Femur (tissue), 1 donor: ENCODE measurements around the gene GRIK4.

Experiments used
- DNase-seq: peaks from one replicate; pipeline ENCODE4 v3.0.0-alpha.2; 2017

GRIK4 gene

DNA sequence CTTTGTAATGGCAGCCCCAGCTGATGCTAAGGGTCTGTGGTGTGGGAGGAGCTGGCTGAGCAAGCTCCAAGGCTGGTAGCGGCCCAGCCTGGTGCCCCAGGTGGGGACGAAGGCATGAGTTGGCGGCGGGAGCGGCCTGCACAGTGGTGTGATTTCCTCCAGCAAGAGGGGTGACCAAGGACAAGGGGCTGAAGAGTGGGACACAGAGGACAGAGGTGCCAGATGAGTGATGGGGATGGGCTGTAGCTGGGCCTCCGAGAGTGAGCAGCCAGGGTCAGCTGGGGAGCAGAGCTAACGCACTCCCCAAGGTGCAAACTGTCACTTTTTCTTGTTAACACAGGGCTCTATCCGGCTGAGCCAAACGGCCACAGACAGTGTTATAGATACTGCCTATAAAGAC is 283.2 kb downstream of the GRIK4 start:
- no peak for DNase-seq

DNA sequence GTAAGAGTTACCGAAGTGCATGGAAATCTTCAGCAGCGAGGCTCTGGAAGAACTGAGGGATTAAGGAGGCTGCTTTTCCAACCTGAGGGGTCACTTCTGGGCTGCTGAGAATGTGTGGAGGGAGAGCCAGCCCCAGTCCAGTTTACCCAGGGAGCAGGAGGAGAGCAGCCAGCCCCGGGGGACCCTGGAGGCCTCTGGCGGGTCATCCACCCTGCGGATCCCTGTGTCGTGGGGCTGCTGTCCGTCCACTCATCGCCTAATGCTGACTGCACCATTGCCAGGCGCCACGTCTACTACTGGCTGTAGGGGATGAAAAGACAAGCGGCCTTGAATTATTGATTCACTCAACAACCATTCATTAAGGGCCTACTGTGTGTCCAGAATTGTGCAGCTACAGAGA is 283.6 kb downstream of the GRIK4 start:
- no peak for DNase-seq

DNA sequence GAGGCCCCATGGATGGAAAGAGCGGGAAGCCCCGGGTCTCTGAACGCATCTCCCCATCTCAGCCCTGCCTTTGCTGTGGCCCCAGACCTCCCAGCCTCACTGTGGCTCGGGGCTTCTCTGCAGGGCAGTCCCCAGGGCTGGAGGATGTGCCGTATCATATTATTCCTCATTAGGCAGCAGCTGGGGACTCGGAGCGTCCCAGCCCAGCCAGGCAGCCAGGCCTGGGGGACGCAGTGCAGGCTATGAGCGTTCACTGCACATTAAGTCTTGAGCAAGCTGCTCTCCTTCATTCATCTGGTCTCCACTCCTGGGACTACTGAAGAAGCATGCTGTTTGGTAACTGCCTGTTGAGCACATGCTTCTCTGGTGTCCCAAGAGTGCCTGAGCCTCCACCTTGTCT is 285.6 kb downstream of the GRIK4 start:
- DNase-seq = no peak

DNA sequence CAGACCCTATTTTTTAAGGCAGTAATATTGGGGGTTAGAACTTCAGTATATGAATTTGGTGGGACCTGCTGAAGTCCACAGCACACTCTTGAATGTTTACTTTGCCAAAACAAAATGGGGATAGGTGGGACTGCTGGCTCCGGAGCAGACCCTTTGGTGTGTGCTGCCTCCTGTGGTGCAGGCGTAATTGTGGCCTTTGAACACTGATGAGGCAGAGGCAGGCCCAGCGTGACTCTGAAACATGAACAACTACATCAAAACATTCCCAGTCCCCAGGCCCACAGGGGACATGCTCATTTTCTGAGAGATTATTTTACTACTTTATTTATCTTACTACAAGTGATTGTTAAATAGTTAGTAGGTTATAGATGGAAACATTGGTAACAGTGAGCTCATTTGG is 287.3 kb downstream of the GRIK4 start:
- DNase-seq = no peak

DNA sequence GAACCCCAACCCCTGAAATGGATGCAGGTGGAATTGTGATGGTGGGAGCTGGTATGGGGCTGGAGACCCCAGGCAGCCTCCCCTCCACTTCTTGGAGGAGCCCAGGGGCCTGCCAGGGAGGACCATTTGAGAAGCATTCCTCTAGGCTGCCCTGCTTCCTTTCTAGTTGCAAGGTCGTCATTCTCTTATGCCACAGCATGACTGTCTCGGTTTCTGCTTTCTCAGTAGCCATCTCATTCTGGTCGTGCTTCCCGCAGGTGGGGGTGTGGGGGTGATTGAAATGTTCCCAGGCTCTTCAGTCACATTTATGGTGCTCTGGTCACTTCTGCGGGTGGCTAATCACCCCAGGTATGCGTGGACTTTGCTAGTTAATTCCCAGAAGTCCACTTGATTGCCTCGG is 288.7 kb downstream of the GRIK4 start:
- no peak for DNase-seq

DNA sequence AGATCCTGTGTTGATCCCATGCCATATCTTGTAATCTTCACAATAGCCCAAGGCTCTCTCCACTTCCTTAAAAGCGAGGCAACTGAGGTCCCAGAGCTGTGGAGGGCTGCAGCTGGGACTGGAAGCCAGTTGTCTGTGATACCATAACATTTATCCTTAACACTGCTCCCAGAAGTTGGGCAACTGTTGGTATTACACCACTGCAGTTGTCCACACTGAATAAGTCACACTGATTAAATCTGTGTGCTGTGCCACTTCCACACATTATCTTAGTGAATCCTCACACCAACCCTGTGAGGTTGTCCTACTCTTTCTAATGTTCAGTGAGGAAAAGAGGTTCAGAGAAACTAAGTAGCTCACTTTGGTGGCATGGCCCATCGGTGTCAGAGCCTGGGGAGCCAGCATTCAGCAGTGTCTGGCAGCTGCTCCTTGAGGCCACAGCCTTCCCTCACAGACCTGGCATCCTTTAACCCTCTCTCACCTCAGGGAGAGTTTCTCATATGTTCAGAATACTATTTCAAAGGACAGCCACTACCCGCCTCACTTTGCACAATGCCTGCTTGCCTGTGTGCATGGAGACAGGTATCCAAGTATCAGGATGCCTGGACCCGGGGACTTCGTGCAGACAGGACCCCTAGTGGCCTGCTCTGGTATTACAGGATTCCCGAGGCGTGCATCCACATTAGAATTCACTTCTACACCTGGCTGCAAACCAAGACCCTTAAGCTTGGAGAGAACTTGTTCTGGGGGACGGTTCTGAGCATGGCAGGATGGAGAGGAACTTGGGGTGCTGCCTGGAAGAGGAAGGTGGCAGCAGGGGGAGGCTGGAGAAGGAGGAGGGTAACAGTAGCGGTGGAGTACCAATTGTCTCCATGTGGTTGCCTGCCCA is 290.5 kb downstream of the GRIK4 start:
- peak; percentile 55 for DNase-seq

DNA sequence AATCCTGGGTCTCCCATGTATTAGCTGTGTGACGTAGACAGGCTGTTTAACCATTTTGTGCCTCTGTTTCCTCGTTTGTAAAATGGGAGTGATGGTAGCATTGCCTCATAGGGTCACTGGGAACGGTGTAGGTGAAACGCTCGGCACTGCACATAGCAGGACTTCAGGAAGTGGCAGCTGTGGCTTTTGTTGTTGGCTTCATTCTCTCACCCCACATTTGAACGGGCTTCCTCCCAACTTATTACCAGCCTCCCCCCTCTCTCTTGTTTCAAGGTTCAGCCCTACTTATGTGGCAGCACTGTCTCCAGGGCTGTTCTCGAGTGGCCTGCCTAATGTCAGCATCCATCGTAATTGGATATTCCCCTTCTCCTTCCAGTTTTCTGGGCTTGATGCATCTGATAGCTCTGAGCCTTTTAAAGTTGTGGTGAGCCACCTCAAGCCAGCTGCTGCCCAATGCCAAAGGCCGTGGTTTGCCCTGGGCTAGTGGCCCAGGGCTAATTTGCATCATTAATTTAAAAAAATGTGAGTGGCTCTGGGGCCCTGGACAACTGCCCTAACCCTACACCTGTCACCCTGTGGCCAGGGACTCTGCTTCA is 294.5 kb downstream of the GRIK4 start:
- no peak for DNase-seq

DNA sequence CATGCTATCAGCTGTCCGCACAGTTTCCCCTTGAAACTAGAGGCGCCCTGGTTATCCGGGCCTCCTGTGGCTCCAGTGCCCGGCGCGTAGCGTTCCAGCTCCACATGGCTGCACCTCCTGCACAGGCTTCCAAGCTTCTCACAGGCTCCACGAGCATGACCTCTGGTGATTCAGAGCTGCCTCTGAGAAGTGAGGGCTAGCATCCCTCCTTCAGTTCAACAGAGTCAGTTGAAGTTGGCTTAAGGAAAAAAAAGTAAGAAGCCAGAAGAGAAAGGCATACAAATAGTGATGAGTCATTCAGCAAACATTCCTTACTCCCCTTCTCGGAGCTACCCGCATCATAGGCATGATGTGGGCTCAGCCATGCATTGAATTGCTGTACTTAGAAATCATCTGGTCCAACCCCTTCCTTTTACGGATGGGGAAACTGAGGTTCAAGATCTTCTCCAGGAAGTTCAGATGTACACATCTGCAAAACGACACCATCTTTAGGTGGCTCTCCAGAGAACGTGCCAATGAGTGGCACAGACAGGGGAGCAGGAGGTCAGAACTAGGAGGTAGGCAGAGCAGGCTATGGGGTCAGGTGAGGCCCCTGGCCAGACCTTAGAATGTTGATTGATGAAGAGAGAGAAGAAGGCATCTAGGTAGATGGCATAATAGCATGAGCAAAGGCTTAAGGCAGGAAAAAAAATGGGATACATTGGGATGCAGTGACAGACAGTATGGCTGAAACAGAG is 296.0 kb downstream of the GRIK4 start:
- DNase-seq = no peak

DNA sequence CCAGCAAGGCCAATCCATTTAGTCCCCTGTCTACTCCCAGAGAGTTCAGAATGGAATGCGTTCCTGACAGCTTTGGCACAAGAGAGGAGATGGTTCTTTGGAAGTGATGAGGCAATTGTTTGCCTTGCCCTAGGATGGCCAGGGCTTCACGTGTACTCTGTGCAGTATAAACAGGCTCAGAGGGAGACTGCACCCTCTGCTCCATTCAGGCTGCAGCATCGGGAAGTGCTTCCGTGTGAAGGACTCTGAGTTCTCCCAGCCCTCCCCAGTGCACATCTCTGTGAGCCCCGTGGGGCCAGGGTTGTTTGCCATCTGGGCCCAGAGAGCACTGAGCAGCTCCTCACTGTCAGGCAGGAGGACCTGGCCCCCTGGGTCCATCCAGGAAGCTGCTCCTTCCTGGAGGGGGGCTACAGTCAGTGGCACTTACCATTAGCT is 297.1 kb downstream of the GRIK4 start:
- DNase-seq = no peak

DNA sequence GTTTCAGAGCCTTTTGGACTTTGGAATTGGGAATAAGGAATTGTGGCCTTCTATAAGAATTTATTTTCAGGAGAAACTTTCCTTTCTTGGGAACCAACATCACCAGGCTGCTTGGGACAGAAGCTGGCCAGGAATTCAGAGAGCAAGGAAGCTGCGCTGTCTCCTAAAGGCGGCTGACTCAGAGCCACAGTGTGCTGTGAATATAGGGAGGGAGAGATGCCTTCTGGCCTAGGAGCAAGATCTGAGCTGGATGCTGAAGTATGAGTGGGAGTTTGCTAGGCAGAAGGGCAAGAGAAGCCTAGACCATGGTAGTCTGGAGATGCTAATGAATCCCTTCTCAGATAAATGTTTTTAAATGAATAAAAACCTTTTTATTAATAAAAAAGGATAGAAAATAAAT is 298.7 kb downstream of the GRIK4 start:
- no peak for DNase-seq

DNA sequence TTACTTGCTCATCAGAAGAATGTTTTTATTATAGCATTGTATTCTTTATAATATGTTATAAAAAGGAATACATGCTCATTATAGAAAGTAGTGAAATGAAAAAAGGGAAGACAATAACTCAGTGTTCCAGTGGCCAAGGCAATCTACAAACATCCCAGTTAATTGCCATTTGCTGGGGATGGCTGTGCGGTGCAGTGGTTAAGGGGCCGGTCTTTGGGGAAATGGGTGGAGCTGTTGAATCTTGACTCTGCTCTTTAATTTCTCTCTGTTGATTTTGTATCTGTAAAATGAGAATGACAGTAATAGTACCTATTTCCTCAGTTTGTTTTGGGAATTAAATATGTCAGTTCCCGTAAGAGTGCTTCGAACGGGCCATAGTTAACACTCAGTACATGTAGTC is 299.7 kb downstream of the GRIK4 start:
- DNase-seq = no peak

DNA sequence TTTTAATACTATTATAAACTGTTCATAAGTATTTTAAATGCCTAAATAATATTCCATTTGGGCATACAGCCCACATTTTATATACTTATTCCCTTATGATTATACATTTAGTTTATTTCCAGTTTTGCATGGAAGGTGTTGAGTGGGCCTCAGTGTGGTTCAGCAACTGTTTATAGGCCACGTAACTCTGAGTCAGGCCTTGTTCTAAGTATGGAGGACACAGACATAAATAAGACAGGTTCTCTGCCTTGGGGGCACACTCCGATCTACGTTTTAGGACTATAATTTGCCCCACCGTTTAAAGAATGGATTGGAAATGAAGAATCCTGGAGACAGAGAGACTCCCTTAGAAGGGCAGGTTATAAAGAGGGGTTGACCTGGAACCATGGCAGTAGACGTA is 300.2 kb downstream of the GRIK4 start:
- no peak for DNase-seq

DNA sequence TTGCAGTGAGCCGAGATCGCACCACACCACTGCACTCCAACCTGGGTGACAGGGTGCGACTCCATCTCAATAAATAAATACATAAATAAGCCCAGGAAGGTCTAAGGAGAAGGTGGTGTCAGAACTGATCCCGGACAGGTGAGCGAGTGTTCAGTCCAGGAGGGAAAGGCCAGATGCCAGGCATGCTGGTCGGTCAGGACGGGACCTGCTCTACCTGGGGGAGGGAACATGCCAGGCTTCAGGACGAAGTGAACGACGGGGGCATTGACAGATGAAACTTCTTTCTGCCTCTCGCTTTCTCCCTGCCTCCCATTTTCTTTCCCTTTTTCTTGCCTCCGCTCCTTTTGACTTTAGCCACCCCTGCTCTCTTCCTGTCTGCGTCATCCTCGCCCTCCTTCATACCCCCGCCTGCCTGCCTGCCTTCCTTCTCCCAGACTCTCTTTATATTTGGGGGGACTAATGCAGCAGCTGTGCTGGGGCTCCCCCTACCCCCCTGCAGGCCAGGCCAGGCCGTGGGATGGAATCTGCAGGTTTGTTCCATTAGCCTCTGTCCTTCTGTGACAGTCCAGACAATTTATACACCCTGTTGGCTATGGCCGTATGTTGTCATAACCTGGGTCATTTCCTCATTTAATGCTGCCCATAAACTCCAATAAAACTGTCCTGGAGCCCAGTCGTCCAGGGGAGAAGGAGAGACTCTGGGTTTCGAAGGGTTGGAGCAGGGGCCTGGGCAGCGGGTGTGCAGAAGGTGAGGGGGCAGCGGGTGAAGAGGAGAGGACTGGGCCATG is 303.2 kb downstream of the GRIK4 start:
- DNase-seq = no peak

DNA sequence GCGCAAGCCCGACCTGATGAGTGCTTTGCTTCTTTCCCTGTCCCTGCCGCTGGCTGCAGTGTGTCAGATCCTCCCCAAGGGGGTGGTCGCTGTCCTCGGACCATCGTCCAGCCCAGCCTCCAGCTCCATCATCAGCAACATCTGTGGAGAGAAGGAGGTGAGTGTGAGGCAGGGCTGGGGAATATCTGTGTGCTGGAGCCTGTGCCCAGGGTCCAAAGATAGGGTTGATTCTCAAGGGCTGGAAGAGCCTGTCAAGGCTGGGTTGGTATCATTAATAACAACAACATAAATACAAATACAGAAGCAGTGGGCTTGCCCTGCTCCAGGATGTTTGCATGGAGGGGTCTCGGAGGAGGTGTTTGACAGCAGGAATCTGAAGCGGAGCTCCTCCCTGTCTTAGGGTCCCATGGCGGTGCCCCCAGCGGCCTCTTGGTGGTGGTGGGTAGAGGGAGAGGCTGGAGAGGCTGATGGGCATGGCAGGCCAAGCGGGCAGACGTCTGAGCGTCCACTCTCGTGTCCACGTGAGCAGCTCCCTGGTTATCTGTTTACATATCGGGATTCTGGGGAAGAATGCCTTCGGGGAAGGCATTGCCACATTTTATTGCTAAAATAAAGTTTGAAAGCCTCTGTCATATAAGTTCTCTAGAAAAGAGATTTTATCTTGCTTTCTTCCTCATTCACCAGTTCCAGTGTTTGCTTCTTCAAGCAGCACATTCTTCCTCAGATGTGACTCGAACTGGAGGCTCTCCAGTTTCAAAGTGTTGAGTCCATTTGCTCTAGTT is 304.0 kb downstream of the GRIK4 start:
- DNase-seq = no peak

DNA sequence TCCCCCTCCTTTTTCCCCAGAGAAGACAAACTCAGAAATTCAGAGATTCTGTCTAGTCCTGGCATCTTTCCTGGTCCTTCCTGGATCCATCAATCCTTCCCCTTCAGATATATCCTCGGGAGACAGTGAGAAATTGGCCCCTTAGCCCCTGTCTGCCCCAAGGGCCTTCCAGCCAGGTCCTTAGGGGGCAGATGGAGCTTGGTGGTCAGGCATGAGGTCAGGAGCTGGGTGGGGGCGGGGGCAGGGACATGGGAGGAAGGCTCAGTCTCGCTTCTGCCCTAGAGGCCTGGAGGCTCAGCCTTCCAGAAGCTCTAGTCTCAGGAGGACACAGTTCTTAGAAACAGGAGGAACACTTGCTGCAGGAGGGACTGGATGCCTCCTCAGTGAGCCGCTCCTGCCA is 304.6 kb downstream of the GRIK4 start:
- DNase-seq = no peak

DNA sequence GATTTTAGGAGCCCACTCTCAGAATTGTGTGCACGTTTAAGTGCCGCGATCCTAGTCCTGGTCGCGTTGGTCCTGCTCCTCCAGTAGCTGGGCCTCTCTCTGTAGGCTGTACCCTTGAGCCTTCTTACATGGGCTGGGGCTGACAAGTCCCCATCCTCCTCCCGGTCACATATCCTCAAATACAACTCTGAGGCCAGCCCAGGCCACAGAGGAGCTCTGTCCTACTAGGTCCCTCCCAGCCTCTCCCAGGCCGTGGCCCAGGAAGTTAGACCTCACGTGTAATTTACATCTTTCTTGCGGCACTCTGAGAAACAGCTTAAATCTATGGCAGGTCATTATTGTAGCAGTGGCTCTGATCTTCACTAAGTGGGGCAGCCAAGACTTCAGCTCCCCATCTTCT is 305.2 kb downstream of the GRIK4 start:
- DNase-seq = no peak

DNA sequence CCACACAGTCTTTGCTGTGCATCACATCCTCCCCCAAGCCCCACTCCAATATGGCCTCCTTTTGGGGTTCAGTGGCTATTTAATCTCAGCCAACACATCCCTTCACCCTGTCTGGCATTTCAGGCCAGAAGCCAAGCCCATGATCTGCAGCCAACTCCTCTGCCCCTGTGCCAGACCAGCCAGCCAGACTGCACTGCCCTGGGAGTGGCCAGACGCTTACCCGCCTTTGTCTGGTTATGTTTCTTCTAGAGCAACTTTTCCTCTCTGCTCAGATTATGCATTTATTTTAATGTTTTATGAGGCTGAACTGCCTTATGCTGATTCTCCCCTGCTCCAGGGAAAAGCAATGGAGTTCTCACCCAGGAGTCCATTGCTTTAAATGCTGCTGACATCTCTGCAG is 305.6 kb downstream of the GRIK4 start:
- DNase-seq = no peak

DNA sequence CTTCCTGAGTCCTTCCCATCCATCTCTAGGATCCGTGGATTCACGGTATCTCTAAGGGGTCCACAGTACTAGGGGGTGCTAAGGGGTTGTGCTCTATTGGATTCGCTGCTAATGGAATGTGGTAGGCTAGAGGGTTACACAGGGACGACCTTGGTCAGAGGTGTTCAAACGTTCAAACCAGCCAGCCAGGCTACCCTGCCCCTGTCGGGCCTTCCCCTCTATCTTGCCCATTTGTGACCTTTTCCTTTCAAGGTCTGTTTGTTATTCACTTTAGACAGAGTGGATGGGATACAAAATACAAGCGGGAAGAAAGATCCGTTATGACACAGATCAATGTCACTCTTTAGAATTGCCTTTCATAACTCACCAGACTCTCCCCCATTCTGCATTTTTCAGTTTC is 306.5 kb downstream of the GRIK4 start:
- no peak for DNase-seq

DNA sequence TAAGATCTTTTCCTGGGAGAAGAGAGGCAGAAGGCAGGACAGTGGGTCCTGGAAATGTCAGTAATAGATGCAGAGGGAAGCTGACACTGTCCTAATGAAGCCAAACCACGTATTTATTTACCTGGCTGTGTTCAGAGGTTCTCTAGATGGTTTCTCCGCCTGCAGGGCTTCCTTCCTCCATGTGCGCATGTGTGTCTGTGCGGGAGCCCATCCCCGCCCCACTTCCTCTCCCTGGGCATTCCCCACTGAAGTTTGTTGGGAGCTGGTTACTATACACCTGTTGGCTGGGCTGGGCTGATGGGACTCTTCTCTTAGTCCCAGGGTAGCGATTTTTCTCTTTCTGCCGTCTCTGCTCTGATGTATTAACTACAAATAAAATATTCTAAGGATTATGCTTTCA is 307.5 kb downstream of the GRIK4 start:
- no peak for DNase-seq

DNA sequence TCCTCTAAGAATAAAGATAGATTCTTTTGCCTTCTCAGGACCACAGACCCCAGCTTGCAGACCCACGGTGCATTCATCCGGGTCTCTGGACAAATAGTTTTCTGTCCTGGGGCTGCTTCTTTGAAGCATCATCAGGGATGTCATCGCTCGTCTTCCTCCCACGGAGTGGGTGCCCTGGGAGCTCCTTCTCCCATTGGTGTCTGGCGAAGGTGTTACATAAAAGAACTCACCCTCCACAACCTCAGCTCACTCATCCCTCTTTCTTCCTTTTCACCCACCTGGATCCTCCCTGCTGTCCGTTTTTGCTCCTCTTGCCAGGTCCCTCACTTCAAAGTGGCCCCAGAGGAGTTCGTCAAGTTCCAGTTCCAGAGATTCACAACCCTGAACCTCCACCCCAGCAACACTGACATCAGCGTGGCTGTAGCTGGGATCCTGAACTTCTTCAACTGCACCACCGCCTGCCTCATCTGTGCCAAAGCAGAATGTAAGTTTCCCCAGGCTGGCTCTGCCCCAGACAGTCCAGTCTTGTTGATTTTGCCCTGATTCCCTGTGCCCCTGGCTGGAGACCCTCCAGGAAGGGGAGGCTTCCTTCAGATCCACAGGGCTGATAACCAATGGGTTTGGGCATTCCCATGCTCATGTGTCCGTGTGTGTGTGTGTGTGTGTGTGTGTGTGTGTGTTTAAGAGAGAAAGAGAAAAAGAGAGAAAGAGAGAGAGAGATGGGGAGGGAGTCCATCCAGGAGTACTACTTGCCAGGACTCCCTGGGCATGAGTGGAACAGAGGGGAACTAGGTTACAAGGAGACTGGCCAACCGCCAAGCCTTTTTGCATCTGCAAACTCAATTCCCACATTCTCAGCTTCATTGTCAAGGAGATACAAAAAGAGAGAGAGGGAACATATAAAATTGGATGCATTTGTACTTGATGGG is 308.2 kb downstream of the GRIK4 start:
- DNase-seq = no peak

DNA sequence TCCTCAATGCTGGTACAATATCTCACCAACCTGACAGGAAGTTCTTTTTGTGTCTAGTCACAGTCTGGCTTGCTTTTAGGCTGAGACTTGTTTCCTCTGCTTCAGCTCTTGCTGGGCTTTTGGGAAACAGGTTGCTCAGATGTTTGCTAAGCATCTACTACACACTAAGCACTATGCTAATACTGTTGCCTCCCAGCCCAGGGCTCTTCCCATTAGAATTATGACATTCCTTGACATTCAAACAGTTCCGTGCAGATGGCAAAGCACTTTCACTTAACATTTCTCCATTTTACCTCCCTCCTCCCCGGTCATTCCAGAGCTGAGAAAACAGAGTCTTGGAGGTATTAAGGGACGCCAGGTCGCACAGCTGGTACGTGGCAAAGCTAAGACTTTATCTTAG is 311.6 kb downstream of the GRIK4 start:
- DNase-seq = no peak
